Activated CD4-positive, CD25-positive, alpha-beta regulatory T cell treated with anti-CD3 and anti-CD28 coated beads, Interleukin-2, amount 50 U/mL, for 16 hours (primary cell): Measurements from ENCODE around the gene AP2A1.
A peak's percentile ranks its signal among the peaks of the same experiment; 100 is the strongest.
"Not testable (repeated sequence)": the region's sequence is repeated elsewhere in the genome, so short reads cannot be mapped to it uniquely, and the experiment has no call there.

Experiments
- DNase-seq: peaks from one replicate; pipeline ENCODE4 v3.0.0-alpha.2; 2020; ENCODE audit warnings: low read depth, low spot score

The AP2A1 gene

DNA sequence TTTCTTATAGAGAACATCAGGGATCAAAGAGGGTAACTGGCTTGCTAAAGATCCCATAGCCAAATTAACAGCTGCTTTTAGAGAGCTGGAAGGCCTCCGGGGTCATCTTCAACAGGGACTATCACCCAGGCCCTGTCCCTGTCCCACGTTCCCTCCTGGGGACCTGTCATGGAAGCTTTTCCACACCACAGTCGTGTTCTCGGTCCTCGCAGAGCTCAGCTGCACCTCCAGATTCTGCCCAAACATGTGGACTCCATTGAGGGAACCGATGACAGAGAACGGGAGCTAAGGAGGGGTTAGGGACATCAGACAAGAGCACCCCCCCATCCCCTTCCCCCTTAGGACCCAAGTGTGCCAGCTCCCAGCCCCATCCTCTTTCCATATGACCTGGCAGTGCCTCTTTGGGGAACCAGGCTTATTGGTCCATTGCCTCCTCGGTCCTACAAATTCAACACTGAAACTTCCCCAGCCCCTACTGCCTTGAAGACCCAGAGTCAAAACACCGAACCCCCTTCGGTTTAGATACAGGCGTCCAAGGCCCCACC is 45.7 kb downstream of the AP2A1 start:
- DNase-seq = no peak

DNA sequence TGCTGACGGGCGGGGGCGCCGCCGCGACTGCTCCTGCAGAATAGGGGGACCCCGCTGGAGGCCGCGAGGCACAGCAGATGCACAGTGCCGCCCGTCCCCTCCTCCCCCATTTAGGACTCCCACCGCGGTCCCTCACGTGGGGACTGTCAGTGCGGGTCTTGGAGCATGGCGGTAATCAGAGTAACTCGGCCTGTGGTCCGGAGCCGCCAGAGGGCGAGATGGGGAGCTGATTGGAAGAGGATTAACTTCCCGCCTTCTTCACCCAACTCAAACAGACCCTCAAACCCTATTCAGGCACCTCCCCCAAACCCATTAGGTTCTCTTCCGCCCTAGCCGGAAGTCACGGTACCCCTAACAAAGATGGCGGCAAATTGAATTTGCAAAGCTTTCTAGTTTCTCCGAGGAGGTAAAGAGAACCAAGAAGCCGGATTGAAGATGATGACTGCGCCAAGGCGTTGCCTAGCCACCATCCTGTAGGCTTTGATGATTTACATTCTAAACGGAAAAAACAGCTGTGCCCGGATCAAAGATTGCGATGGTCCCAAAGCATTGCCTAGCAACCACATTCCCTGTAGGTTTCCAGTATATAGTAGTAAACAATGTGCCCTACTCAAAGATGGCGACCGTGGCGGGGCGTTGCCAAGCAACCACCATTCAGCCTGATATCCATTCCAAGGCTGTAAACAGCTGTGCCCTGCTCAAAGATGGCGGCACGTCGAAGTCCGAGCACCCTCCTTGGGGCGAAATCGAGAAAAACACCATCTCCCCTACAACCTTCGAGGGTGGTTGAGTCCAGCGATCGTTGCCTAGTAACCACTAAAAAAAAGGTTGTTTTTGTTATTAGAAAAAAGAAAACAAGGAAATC is 46.4 kb downstream of the AP2A1 start, which contains the start of gene FUZ:
Gene FUZ, minus strand, starts transcription at position 296 of the 865 bp plus-strand sequence. Its CDS starts 186 bp downstream, at position 110.
- peak; percentile 77 for DNase-seq

DNA sequence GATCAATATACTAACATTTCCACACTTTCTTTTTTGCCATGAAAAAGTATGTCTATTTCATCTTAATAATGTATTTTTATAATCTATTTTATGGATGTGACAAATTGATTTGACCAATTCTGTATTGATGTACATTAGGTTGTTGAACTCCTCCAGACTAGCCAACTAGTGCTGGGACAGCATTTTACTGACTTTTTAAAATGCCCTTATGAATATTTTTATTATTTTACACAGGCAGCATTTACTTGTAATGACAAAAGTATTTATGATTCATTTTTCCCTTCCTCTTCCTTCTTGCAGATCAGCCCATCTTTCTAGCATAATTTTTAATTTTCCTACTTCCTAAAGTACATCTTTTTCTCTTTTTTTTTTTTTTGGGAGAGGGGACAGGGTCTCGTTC is 47.2 kb downstream of the AP2A1 start:
- no peak for DNase-seq

DNA sequence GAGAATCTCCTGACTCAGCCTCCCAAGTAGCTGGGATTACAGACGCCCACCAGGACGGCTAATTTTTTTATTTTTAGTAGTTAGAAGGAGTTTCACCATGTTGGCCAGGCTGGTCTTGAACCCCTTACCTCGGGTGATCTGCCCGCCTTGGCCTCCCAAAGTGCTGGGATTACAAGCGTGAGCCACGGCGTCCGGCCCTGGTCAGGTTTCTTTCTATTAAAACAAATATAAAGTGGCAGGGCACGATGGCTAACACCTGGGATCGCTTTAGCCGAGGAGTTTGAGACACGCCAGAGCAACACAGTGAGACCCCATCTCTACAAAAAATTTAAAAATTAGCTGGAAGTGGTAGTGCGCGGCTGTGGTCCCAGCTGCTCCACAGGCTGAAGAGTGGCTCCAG is 49.8 kb downstream of the AP2A1 start:
- DNase-seq = no peak

DNA sequence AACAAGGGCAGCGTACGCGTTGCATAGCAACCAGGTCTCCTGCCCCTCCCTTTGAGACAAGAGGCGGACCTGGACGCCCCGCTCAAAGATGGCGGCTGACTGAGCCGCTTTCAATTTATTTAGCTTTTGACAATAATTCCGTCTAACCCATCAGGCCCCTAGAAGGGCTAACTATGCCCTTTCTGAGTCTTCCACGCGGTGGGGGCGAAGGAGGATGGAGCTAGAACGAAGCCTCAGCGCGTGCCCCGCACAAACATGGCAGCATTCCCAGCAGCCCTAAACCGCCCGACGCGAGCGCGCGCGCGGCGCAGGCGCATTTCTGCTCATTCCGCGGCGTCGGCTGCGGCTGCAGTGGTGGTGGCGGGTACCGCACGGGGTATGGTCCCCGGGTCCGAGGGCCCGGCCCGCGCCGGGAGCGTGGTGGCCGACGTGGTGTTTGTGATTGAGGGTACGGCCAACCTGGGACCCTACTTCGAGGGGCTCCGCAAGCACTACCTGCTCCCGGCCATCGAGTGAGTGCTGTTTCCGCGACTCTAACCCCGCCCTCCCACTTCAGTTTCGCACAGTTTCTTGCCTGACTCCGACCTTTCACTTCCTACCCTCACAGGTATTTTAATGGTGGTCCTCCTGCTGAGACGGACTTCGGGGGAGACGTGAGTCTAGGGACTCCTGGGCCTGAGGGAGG is 51.3 kb downstream of the AP2A1 start, which contains the start of gene MED25:
Gene MED25, plus strand, starts transcription at position 326 of the 685 bp plus-strand sequence. Its CDS starts 53 bp downstream, at position 379.
- DNase-seq = peak; percentile 78

DNA sequence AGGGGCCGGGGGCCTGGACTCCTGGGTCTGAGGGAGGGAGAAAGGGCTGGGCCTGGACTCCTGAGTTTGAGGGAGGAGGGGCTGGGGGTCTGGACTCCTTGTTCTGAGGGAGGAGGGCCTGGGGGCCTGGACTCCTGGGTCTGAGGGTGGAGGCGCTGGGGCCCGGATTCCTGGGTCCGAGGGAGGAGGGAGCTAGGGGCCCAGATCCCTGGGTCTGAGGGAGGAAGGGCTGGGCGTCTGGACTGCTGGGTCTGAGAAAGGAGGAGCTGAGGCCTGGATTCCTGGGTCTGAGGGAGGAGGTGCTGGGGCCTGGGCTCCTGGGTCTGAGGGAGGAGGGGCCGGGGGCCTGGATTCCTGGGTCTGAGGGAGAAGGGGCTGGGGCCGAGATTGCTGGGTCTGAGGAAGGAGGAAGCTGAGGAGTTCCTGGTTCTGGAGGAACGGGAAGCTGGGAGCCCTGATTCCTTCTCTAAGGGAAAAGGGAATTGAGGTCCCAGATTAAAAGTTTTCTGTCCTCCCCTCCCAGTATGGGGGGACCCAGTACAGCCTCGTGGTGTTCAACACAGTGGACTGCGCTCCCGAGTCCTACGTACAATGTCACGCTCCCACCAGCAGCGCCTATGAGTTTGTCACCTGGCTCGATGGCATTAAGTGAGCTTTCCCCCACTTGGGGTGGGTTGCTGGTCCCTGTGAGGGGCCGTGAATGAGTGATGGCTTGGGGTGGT is 52.0 kb downstream of the AP2A1 start:
- no peak for DNase-seq

DNA sequence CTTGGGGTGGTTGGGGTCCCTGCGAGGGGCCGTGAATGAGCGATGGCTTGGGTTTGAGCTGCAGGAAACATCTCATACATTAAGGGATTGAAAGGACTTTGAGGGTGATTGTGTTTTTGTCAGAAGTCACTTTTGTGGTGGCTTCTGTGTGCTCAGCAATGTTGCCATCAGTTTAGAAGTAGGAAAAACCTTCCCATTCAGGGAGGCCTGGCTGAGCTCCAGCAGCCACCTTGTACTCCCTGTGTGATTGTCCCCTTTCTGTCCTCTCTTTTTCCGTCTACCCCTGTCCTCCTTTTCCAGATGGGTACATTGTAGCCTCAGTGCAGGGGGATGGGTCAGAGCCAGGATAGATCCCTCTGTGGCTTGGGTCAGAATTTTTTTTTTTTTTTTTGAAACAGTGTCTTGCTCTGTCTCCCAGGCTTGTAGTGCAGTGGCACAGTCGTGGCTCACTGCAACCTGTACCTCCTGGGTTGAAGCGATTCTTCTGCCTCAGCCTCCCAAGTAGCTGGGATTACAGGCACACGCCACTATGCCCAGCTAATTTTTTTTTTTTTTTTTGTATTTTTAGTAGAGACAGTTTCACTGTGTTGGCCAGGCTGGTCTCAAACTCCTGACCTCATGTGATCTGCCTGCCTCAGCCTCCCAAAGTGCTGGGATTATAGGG is 52.8 kb downstream of the AP2A1 start:
- not testable (repeated sequence) for DNase-seq

DNA sequence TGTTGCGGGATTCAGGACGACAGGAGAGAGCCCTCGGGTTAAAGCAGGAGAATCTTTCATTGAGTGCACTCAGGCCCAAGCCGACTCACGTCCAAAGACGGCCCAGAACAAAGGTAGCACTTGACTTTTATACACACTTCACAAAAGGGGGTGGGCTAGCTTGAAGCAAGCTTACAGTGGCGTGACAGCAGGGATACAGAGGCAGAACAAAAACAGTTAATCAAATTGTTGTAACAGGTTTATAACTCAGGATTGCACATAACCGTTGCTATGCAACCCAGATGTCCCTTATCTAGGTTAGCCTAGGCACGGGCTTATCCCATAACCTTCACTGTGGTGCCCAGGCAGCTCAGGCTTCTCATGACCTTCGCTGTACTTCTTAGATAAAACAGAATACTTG is 53.3 kb downstream of the AP2A1 start:
- no peak for DNase-seq

DNA sequence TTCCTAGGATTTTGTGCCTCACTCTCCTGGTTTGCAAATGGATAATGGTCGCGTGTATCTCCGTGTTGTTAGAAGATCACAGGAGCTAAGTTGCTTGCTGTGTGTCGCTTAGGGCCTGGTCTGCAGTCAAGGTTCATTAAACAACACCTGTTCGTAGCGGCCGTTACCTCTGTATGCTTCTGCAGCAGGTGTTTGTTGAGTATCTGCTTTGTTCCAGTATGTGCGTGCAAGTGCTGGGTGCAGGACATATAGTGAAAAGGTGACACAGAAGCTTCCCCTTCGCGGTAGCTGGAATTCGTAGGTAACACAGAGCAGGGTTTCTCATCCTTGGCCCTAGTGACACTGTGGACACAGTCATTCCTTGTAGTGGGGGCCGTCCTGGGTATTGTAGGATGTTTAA is 56.7 kb downstream of the AP2A1 start:
- no peak for DNase-seq

DNA sequence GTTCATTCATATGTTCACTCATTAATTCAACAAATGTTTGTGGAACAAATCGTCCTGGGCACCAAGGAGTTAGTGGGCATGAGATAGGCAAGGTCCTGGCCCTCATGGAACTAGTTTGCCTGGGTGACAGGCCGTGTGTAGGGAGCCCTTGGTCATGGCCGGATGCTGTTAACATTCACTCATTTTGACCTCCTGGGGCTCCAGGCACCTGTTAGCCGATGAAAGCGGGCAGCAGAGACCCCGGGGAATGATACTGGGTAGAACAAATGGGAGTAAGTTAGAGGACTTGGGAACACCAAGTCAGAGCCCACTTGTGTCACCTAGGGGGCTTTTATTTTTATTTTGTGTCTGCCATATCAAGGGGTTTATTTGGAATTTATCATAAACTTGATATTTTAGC is 57.9 kb downstream of the AP2A1 start:
- DNase-seq = no peak

DNA sequence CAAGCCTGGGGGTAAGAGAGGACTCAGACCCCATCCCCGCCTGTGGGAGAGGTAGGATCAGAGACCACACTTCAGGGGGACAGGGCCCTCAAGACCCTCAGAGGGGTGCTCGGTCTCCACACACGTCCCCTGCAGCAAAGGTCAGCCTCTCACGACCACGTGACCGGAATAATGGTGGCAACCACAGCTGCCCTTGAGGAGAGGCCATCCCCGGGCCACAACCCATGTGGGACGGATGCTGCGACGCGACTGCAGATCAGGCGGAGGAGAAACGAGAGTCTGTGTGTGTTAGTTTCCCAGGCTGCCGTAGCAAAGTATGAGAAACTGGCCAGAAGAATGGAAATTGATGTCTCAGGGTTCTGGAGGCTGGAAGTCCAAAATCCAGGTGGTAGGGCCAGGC is 60.2 kb downstream of the AP2A1 start:
- no peak for DNase-seq

DNA sequence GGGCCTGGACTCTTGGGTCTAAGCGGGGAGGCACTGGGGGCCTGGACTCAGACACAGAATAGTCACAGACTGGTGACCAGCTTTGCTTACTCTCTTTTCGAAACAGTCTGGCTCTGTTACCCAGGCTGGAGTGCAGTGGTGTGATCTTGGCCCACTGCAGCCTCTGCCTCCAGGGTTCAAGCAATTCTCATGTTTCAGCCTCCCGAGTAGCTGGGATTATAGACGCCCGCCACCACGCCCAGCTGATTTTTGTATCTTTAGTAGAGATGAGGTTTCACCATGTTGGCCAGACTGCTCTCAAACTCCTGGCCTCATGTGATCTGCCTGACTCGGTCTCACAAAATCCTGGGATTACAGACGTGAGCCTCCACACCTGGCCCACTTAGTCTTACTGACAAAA is 62.4 kb downstream of the AP2A1 start:
- no peak for DNase-seq

DNA sequence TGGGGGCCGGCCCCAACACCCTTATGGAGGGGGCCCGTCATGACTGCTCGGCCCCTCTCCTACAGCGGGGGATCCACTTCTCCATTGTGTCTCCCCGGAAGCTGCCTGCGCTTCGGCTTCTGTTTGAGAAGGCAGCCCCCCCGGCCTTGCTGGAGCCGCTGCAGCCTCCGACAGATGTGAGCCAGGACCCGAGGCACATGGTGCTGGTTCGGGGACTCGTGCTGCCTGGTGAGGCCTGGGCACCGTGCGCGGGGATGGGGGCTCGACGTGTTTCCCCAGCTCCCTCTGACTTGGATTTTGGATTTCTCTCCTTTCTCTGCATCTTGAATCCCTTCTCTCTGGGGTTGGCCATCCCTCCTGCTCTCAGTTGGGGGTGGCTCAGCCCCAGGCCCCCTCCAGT is 62.9 kb downstream of the AP2A1 start:
- DNase-seq = no peak

DNA sequence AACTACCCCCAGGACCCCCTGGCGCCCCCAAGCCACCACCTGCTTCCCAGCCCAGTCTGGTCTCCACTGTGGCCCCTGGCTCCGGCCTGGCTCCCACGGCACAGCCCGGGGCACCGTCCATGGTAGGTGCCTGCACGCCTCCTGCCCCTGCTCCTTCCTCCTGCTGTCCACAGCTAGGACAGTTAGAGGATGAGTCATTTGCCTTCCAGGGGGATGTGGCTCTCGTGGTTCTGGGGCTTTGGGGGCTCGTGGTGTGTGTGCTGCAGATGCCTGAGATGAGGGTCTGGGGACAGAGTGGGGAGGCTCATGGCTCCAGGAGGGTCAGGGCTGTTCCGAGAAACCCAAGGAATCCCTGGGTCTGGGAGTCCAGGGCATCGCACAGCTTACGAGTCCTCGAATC is 64.0 kb downstream of the AP2A1 start:
- no peak for DNase-seq

DNA sequence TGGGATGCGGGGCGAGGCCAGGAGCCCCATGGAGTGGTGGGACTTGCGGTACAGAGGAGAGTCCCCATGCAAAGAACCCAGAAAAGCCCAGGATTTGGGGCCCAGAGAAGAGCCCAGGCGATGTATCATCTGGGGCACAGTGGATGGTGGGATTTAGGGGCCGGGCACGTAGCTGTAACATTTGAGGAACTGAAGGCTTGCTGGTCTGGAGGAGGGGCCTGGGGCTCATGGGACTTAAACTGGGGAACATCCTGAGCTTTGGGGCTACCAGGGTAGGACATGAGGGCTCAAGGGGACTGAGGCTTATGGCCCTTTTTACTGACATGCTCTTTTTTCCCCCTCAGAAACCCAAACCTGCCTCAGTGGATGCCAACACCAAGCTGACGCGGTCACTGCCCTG is 64.8 kb downstream of the AP2A1 start:
- DNase-seq = no peak

DNA sequence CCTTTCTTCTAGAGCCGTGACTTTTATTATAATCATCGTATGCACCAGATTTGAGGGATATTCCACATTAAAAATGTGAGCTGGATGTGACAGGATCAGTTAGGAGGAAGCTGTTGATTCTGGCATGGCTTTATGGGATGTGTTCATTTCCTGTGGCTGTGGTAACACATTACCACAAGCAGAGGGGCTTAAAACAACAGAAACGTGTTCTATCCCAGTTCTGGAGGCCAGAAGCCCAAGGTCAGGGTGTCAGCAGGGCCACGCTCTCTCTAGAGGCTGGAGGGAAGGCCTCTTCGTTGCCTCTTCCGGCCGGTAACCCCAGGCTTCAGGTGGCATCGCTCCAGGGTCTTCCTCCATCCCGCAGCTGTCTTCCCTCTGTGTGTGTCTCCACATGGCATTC is 65.8 kb downstream of the AP2A1 start:
- no peak for DNase-seq

DNA sequence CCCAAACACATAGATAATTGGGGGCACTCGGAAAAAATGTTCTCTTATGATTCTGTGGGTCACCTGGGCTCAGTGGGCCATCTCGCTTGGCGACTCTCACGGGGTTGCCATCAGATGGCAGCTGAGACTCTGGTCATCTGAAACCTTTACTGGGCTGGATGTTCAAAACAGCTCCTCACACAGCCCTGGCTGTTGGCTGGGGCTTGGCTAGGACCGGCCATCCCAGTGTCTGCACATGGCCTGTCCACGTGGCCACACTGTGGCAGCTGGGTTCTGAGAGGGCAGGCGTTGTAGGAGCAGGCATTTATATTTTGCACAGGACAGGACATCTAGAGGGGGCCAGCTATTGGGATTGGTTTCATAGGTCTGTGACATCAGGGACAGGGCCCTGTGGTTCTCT is 66.8 kb downstream of the AP2A1 start:
- no peak for DNase-seq

DNA sequence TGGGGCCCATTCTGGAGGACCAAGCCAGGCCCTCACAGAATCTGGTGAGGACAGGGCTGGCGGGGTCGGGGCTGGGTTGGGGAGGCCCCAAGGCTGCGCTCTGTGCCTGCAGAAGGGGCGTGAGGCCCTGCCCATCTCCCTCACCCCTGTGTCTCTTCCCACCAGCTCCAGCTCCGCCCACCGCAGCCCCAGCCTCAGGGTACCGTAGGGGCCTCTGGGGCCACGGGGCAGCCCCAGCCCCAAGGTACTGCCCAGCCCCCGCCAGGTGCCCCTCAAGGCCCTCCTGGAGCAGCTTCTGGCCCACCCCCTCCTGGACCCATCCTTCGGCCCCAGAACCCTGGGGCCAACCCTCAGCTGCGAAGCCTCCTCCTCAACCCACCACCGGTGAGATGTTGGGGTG is 68.8 kb downstream of the AP2A1 start:
- no peak for DNase-seq

DNA sequence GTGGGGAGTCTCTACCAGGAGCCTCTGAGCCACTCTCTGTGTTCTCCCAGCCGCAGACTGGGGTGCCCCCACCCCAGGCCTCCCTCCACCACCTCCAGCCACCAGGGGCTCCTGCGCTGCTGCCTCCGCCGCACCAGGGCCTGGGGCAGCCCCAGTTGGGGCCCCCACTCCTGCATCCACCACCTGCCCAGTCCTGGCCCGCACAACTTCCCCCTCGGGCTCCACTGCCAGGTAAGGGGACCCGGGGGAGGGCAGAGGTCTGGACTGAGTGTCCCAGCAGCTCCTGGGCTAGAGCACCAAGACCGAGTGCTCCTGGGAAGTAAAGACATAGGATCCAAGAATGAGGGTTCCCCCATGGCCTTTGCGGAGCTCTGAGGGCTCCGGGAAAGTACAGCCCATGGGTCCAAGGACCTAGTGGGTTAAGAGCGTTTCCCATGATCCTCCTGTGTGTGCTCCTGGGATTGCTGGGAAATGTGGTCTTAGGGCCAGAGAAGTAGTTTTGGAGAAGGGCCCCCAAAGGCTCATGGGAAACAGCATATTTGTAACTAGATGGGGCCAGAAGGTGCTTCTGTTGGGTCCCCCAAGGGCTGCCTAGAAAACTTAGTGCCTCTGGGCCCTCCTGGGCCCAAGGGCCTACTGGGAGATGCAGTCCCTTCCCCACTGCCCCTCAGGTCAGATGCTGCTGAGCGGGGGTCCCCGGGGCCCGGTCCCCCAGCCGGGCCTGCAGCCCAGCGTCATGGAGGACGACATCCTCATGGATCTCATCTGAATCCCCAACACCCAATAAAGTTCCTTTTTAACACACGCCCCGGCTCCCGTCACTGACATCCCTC is 69.6 kb downstream of the AP2A1 start:
- DNase-seq = no peak

DNA sequence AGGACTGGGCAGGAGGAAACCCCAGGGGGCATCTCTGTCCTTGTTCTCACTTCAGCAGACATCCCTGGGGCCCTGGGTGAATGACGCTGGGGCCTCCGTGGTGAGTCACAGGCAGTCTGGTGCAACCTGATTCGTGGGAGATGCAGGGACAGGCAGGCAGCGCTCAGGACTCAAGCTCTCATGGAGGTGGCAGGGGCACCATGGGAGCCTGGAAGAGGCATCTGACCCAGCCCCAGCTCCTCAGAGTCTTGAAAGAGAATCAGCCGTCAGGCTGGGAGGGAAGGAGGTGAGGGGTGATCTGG is 70.2 kb downstream of the AP2A1 start:
- DNase-seq = no peak

DNA sequence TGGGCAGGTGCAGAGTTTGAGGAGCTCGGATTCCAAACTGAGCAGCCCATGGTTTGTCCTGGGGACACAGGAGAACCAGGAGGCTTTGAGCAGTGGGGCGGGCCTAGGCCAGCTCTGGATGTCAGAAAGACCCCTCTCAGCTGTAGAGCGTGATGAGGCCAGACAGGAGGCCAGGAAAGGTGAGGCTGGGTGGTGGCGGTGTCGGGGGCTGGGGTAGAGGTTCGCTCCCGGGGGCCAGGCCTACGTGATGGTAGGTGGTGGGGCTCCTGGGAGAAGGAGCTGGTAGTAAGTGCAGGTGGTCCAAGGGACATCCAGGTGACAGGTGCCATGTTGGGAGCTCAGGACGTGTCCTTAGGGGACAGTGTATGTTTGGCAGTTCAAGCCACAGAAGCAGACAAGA is 70.6 kb downstream of the AP2A1 start:
- DNase-seq = no peak
